ENCODE results near the gene ICAM5. TPM values are rescaled to one million over a fixed set of nuclear protein-coding genes. Genes with fewer than 3 reads are reported as not detected.

Gene ICAM5
- total RNA-seq, 6 donors from 2014 or later = 19.5 to 102 (median 27.2) TPM

DNA sequence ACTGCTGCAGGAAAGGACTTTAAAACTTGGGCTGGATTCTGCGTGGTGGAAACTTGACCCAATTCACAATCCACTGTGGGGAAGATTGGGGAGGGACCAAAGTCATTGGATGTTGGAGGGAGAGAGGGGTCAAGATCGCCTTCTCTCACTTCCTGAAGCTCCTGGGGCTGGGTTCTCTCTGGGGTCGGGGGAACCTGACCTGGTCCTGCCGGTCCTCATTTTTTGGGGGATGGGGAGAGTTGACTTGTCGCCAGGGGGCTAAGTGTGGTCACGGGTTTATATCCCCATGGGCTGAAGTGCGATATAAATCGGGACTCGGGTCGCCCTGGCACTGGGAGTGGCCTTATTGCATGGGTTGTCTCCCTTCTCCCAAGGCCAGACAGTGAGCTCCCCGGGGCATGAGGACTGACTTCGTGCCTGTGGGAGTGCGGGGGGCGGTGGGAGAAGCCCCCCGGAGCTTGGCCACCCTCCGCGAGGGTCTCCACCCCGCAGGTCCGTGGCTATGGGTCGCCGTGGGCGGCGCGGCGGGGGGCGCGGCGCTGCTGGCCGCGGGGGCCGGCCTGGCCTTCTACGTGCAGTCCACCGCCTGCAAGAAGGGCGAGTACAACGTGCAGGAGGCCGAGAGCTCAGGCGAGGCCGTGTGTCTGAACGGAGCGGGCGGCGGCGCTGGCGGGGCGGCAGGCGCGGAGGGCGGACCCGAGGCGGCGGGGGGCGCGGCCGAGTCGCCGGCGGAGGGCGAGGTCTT lies 6.3 kb downstream of the ICAM5 start:
- H3K27me3 ChIP-seq = peaks cover 0 to 43% (median 14%) of the 10 kb centered on the region in 4 donors
- peak overlapping the region in 3 of 4 donors; percentile 31 to 50 (median 44) for H3K4me3 ChIP-seq
- 29 to 50% methylated on average over 28 to 32 of the region's 58 CpGs for WGBS, 2 donors
- peaks cover 47 to 53% (median 50%) of the 10 kb centered on the region in 4 donors for H3K4me1 ChIP-seq
- peak overlapping the region in 2 of 4 donors; percentile 27 to 43 for H3K27ac ChIP-seq
- no peaks in the 10 kb centered on the region for H3K9me3 ChIP-seq
- no peaks in the 10 kb centered on the region for H3K36me3 ChIP-seq
- DNase-seq (peak in 1 of 2 donors; percentile 84), ATAC-seq (ENCODE audit: low FRiP score in 2 of 2) (no peak)
- TF ChIP-seq POLR2AphosphoS5 (IDR thresholded peaks at IDR 0.05) (no peak), POLR2A (IDR thresholded peaks at IDR 0.05) (no peak), CTCF (IDR thresholded peaks at IDR 0.05) (no peak), EP300 (IDR thresholded peaks at IDR 0.05) (no peak)

DNA sequence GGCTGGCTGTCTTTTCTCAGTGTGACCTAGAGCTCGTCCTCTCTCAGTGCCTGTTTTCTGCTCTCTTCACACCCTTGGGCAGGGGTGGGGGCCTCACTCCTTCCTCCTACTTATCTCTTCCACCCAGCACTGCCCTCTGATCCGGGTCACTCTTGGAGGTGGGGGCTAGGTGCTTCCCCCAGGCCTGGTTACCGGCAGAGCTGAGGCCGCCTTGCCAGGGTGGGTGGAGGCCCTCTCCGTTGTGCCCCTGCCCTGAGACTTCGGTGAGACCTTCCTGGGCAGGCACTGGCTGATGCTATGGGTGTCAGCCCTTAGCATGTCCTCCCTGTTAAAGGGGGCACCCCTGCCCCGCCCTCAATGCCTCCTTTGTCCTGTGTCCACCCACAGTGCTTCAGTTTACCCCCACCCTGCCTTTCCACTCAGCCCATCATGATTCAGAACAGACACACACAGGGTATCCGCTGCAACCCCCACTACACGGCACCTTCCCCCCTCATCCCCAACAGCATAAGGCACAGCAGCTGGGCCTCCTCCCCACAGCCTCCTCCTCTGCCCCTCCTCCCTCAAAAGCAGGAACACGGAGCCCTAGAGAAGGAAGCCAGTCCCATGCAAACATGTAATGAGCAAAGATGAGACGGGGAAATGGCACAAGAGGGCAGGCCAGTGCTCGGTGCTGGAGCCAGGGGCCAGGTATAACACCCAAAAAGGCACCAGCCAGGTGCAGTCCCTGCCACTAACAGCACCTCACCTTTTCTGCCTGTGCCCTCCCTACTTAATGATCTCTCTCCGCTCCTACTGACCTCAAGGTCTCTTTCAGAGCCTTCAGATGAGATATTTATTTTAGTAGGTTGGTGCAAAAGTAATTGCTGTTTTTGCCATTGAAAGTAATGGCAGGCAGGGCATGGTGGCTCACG lies 10.1 kb downstream of the ICAM5 start:
- DNase-seq = no peak
- WGBS, 2 donors = 44 to 47% methylated on average over 12 to 14 of the region's 14 CpGs
- Histone ChIP-seq H3K4me3 (no peak overlapping the region), H3K27me3 (peaks cover 0 to 14% (median 5%) of the 10 kb centered on the region in 4 donors), H3K4me1 (peaks cover 13 to 15% (median 14%) of the 10 kb centered on the region in 4 donors), H3K27ac (no peak overlapping the region), H3K9me3 (no peaks in the 10 kb centered on the region), H3K36me3 (peaks cover 0 to 6% (median 0%) of the 10 kb centered on the region in 4 donors)
- TF ChIP-seq CTCF (IDR thresholded peaks at IDR 0.05) = no peak
- no peak for TF ChIP-seq POLR2AphosphoS5 (IDR thresholded peaks at IDR 0.05)
- TF ChIP-seq EP300 (IDR thresholded peaks at IDR 0.05) = no peak
- no peak for TF ChIP-seq POLR2A (IDR thresholded peaks at IDR 0.05)
- peak in 1 of 2 donors; percentile 37 for ATAC-seq (ENCODE audit: low FRiP score in 2 of 2)

- Histone ChIP-seq H3K27ac (no peak overlapping the region), H3K4me3 (no peak overlapping the region), H3K27me3 (no peaks in the 10 kb centered on the region), H3K36me3 (peaks cover 0 to 9% (median 4%) of the 10 kb centered on the region in 4 donors), H3K4me1 (no peaks in the 10 kb centered on the region), H3K9me3 (no peaks in the 10 kb centered on the region)
- WGBS, 2 donors = 69 to 71% methylated on average over 10 to 16 of the region's 17 CpGs
- peak in 1 of 2 donors; percentile 67 for DNase-seq
- TF ChIP-seq CTCF (IDR thresholded peaks at IDR 0.05) (no peak), POLR2AphosphoS5 (IDR thresholded peaks at IDR 0.05) (no peak), EP300 (IDR thresholded peaks at IDR 0.05) (no peak), POLR2A (IDR thresholded peaks at IDR 0.05) (no peak)
- ATAC-seq (ENCODE audit: low FRiP score in 2 of 2) = peak in 1 of 2 donors; percentile 79
These were observed 15.5 kb downstream of the ICAM5 start for GRCh38 chr19:10305139-10305806.

DNA sequence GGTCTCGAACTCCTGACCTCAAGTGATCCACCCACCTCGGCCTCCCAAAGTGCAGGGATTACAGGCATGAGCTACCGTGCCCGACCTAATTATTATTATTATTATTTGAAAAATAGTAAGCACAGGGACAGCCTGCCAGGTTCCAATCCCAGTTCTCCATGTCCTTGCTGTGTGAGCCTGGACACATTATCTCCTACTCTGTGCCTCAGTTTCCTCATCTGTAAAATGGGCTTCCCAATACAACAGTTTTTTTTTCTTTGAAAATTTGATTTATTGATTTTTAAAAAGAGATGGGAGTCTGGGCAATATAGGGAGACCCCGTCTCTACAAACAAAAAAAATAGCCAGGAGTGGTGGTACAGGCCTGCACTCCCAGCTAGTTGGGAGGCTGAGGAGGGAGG lies 16.6 kb downstream of the ICAM5 start:
- DNase-seq (no peak), ATAC-seq (ENCODE audit: low FRiP score in 2 of 2) (no peak)
- WGBS, 2 donors = 92 to 93% methylated on average over 5 of the region's 5 CpGs
- Histone ChIP-seq H3K9me3 (no peaks in the 10 kb centered on the region), H3K4me3 (no peak overlapping the region), H3K27ac (no peak overlapping the region), H3K27me3 (no peaks in the 10 kb centered on the region), H3K4me1 (no peaks in the 10 kb centered on the region), H3K36me3 (peaks cover 0 to 16% (median 8%) of the 10 kb centered on the region in 4 donors)
- TF ChIP-seq EP300 (IDR thresholded peaks at IDR 0.05) = no peak
- no peak for TF ChIP-seq POLR2A (IDR thresholded peaks at IDR 0.05)
- no peak for TF ChIP-seq POLR2AphosphoS5 (IDR thresholded peaks at IDR 0.05)

All from upper lobe of left lung (tissue), 6 donors.